RWPE1 (cell line): ENCODE results near the gene NFILZ.
A peak's percentile ranks its signal among the peaks of the same experiment; 100 is the strongest.

Experiments used
- CTCF ChIA-PET: fragments of 350-600 bp; sonication (Branson Sonifier 250); formaldehyde crosslinking; extraction: SDS; loops from one replicate; lab custom pipeline; 2021; lab: Yijun Ruan, JAX
- POLR2A ChIA-PET: fragments of 400-600 bp; formaldehyde crosslinking; extraction: SDS; loops from one replicate; lab custom pipeline; 2020; ENCODE audit warnings: antibody characterized with exemption; ENCODE audit not compliant: low non-redundant PET; lab: Yijun Ruan, JAX
- DNase-seq: peaks from one replicate; pipeline ENCODE4 v3.0.0; 2012; ENCODE audit warnings: low spot score
- H3K27ac ChIP-seq: fragments of 450-650 bp; 2 replicates; pipeline ENCODE4 v1.5.1; 2017
- TF ChIP-seq, protein P1 (sequence below): fragments of 450-650 bp; conservative IDR thresholded peaks from 2 replicates; pipeline ENCODE4 v1.5.1; 2017; ENCODE audit warnings: low read depth, mild to moderate bottlenecking

NFILZ gene

DNA sequence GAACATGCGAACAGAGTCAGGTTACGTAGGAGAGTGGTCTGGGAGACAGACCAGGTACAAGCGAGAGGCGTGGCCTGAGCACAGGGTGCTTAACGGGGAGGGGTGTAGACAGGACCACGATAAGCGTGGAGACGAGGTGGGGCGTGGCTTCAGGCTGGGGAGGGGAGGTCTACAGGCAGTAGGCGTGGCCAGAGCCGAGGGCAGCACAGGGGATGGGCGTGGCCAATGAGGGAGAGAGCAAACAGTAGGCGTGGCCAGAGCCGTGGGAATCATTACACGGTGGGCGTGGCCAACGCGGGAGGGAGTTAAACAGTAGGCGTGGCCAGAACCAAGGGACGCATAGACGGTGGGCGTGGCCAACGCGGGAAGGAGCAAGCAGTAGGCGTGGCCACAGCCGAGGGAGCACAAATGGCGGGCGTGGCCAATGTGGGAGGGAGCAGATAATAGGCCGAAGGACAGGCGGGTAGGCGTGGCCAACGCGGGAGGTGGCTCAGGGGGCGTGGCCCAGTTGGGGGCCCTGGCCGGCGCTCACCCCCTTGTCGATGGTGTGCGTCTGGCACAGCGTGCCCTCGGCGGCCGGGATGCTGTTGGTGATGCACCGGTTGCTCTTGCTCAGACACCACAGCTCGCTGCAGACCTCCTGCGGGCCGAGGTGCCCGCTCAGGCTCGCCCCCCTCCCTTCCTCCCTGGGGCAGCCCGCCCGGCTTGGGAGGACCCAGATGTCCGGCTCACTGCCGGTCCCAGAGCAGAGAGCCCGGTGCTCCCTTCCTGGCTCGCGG lies 38.0 kb upstream of the NFILZ start:
- CTCF ChIA-PET: interaction anchor here (0.5 to 0.7 kb wide), 2 partner anchors 12 to 15 kb away, joined by 3 to 5 read pairs; no protein-coding TSS in a partner anchor
- POLR2A ChIA-PET: no interaction called here
- no peak overlapping the region for H3K27ac ChIP-seq
- peak; percentile 69 for DNase-seq
- TF ChIP-seq, protein P1, sequence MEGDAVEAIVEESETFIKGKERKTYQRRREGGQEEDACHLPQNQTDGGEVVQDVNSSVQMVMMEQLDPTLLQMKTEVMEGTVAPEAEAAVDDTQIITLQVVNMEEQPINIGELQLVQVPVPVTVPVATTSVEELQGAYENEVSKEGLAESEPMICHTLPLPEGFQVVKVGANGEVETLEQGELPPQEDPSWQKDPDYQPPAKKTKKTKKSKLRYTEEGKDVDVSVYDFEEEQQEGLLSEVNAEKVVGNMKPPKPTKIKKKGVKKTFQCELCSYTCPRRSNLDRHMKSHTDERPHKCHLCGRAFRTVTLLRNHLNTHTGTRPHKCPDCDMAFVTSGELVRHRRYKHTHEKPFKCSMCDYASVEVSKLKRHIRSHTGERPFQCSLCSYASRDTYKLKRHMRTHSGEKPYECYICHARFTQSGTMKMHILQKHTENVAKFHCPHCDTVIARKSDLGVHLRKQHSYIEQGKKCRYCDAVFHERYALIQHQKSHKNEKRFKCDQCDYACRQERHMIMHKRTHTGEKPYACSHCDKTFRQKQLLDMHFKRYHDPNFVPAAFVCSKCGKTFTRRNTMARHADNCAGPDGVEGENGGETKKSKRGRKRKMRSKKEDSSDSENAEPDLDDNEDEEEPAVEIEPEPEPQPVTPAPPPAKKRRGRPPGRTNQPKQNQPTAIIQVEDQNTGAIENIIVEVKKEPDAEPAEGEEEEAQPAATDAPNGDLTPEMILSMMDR: no peak

DNA sequence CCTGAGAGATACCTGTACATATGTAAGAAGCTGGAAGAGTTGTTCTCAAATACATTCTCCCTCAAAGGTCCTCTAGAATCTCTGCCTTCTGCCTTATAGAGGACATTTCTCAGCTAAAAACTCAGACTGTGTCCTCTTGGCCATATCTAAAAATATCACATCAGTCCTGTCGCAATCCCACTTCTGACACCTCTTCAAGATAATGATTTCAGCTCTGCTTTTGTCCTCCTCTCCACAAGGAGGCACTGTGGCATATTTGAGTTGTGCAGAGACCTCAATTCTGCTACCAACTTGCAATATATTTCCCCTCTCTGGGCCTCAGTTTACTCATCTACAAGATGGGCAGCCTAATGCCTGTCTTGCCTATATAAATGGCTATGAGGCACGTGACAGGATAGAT lies 36.5 kb upstream of the NFILZ start:
- DNase-seq: no peak
- H3K27ac ChIP-seq: no peak overlapping the region
- ChIA-PET CTCF (interaction anchor here (1.7 to 1.9 kb wide), 2 partner anchors 8 to 13 kb away, joined by 9 to 13 read pairs; no protein-coding TSS in a partner anchor), POLR2A (no interaction called here)
- TF ChIP-seq, protein P1: no peak

DNA sequence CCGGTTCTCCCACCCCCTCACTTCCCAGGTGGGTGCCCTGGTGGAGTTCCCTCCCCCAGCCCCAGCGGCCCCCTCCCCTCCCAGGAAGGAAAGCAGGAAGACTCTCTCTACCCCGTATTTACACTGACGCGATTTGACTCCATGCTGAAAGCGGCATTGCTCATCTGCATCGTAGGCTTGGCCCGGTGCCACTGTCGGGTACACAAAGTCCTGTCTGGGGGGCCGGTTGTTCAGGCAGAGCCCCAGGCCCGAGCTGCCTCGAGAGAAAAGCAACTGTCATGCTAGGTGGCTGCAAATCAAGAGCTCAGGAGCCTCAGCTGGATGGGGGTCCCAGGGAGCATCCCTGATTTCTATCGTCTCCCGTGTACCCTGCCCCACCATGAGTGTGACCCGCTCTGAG lies 34.8 kb upstream of the NFILZ start:
- POLR2A ChIA-PET: no interaction called here
- no peak overlapping the region for H3K27ac ChIP-seq
- CTCF ChIA-PET: interaction anchor here (0.8 to 1.9 kb wide), 3 partner anchors 10 to 18 kb away, joined by 3 to 13 read pairs (median 4); no protein-coding TSS in a partner anchor
- TF ChIP-seq, protein P1: no peak
- DNase-seq: no peak

DNA sequence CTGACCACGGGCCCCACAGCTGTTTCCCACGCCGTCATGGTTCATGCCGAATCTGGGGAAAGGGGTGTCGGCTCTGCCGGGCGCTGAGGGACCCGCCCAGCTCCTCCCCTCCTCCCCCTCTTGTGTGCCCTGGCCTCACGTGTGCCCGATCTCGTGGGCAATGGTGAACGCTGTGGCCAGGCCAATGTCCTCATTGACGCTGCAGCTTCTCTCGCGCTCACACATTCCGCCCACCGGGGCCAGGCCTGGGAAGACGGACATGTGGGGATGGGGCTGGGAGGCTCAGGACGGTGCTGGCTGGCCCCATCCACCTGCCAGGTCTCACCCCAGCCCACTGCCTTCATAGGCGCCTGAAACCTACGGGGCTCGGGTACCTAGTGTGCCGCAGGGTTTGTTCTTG lies 34.3 kb upstream of the NFILZ start:
- no peak for DNase-seq
- POLR2A ChIA-PET: no interaction called here
- TF ChIP-seq, protein P1: no peak
- no peak overlapping the region for H3K27ac ChIP-seq
- CTCF ChIA-PET: interaction anchor here (0.8 to 0.9 kb wide), 2 partner anchors 16 to 18 kb away, joined by 3 to 4 read pairs; no protein-coding TSS in a partner anchor

DNA sequence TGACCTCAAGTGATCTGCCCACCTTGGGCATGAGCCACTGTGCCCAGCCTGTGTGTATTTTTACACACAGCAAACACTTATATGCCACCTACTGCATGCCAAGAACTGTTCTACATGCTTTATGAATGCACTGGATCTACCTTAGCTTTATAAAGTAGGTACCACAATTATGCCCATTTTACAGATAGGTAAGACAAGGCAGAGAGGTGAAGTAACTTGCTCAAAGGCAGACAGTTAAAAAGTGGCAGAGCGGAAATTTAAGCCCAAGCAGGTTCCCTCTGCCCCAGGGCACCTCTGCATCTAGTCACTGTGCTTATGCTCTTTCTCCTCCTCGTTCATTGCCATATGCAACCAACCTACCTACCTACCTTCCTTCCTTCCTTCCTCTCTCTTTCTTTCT lies 30.4 kb upstream of the NFILZ start:
- DNase-seq: no peak
- TF ChIP-seq, protein P1: no peak
- ChIA-PET CTCF (interaction anchor here (0.5 kb wide), 1 partner anchor 18 kb away, joined by 4 read pairs; no protein-coding TSS in a partner anchor), POLR2A (no interaction called here)
- no peak overlapping the region for H3K27ac ChIP-seq

DNA sequence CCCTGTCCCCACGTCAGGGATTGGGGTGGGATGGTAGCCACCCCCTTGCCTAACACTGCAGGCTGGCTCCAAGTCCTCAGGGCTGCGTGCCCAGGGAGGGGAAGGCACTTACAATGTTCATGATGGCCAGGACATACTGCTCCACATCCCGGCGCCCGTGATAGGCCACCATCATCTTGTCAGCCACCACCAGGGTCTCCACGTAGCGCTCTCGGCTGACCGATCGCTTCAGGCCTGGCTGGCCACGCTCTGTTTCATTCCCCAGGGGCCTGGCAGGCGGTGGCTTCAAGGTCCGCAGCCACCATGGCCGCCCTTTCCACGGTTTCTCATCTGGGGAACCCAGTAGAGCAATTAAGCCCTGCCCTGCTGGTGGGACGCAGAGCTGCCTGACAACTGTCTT lies 29.6 kb upstream of the NFILZ start:
- ChIA-PET CTCF (no interaction called here), POLR2A (no interaction called here)
- DNase-seq: no peak
- no peak overlapping the region for H3K27ac ChIP-seq
- TF ChIP-seq, protein P1: no peak
